AG04450 (cell line): Measurements from ENCODE around the gene TPSG1. TPM values are rescaled to one million over a fixed set of nuclear protein-coding genes. Genes with fewer than 3 reads are reported as not detected.
"Not testable (repeated sequence)": the region's sequence is repeated elsewhere in the genome, so short reads cannot be mapped to it uniquely, and the experiment has no call there.

Experiments used
- CTCF ChIA-PET: fragments of 300-600, 350-600 bp; formaldehyde crosslinking; extraction: SDS; loops from one replicate; lab custom pipeline; 2022; ENCODE audit warnings: antibody characterized with exemption, inconsistent platforms; lab: Charles Lee
- POLR2A ChIA-PET: fragments of 350-600 bp; formaldehyde crosslinking; extraction: SDS; loops from one replicate; lab custom pipeline; 2021; ENCODE audit warnings: antibody characterized with exemption, inconsistent platforms; lab: Yijun Ruan, JAX
- DNase-seq: peaks from one replicate; pipeline ENCODE4 v3.0.0-alpha.2; 2011; ENCODE audit warnings: low read depth, low spot score
- H3K27ac ChIP-seq: one replicate; pipeline ENCODE4 v1.5.1; 2012; ENCODE audit warnings: low read depth, low read length, control low read depth
- H3K27me3 ChIP-seq: one replicate; pipeline ENCODE4 v1.6.0; 2012; ENCODE audit warnings: low read length; ENCODE audit not compliant: control insufficient read depth, insufficient read depth
- H3K4me3 ChIP-seq: 2 replicates; pipeline ENCODE4 v1.5.1; 2011; ENCODE audit warnings: mild to moderate bottlenecking, low read depth, low read length, control low read depth
- H3K9me3 ChIP-seq: 2 replicates; pipeline ENCODE4 v1.5.1; 2012; ENCODE audit warnings: low read length; ENCODE audit not compliant: control insufficient read depth, insufficient read depth
- CTCF ChIP-seq: IDR thresholded peaks from 2 replicates; pipeline ENCODE4 v1.5.1; 2011; ENCODE audit warnings: low read depth, low read length, control low read depth, inconsistent platforms
- polyA minus RNA-seq: library from RNA; depleted of rRNA, polyadenylated mRNA; stranded (reverse); fragments of >200 nt; gene quantifications from 2 replicates; pipeline ENCODE4 v1.2.3, GENCODE V29; 2011; rRNA and poly(A)+ RNA removed
- polyA plus RNA-seq: library from polyadenylated mRNA; depleted of rRNA; stranded (reverse); fragments of >200 nt; gene quantifications from 2 replicates; pipeline ENCODE4 v1.2.3, GENCODE V29; 2011; rRNA removed

The TPSG1 gene
- polyA plus RNA-seq: not detected in 2 replicates
- polyA minus RNA-seq: not detected in 2 replicates

GRCh38 chr16:1225051-1225451 lies at the start of gene TPSG1:
TSS of gene TPSG1 (minus strand) at chr16:1225268. CDS start at chr16:1225252, 16 bp downstream.
- Histone ChIP-seq H3K4me3 (no peak within 1 kb of the TSS), H3K9me3 (no peaks in the 10 kb centered on the region; the same call in 1 of the 2 replicates), H3K27me3 (no peaks in the 10 kb centered on the region), H3K27ac (no peak within 1 kb of the TSS)
- ChIA-PET CTCF (no interaction called here), POLR2A (no interaction called here)
- no peak for TF ChIP-seq CTCF
- no peak for DNase-seq

- POLR2A ChIA-PET: no interaction called here
- no peak overlapping the region for H3K27ac ChIP-seq
- H3K9me3 ChIP-seq: peaks cover 2% of the 10 kb centered on the region; the same call in 1 of the 2 replicates
- CTCF ChIA-PET: no interaction called here
- H3K27me3 ChIP-seq: peaks cover 15% of the 10 kb centered on the region
- H3K4me3 ChIP-seq: no peak overlapping the region
- no peak for TF ChIP-seq CTCF
- DNase-seq: no peak
These were observed 49.7 kb upstream of the TPSG1 start for GRCh38 chr16:1274767-1275166.

- Histone ChIP-seq H3K27ac (no peak overlapping the region), H3K4me3 (no peak overlapping the region), H3K27me3 (peaks cover 11% of the 10 kb centered on the region), H3K9me3 (peaks cover 2% of the 10 kb centered on the region; the same call in 1 of the 2 replicates)
- ChIA-PET CTCF (no interaction called here), POLR2A (no interaction called here)
- DNase-seq: no peak
- no peak for TF ChIP-seq CTCF
These were observed 48.7 kb upstream of the TPSG1 start for GRCh38 chr16:1273816-1274215.

GRCh38 chr16:1272453-1273198 lies 47.6 kb upstream of the TPSG1 start:
- no peak for TF ChIP-seq CTCF
- DNase-seq: no peak
- Histone ChIP-seq H3K9me3 (peaks cover 2% of the 10 kb centered on the region; the same call in 1 of the 2 replicates), H3K27me3 (peaks cover 6% of the 10 kb centered on the region), H3K4me3 (no peak overlapping the region), H3K27ac (no peak overlapping the region)
- CTCF ChIA-PET: no interaction called here
- POLR2A ChIA-PET: no interaction called here

GRCh38 chr16:1271724-1272413 lies 46.8 kb upstream of the TPSG1 start:
- H3K9me3 ChIP-seq, CTCF ChIA-PET, H3K27ac ChIP-seq, H3K4me3 ChIP-seq, H3K27me3 ChIP-seq, POLR2A ChIA-PET, DNase-seq: not testable (repeated sequence)
